Activated gamma-delta T cell treated with Interleukin-2 at 50 U/mL for 16 hours (primary cell): ENCODE measurements around the gene BRPF1.
A peak's percentile ranks its signal among the peaks of the same experiment; 100 is the strongest.
"Not testable (repeated sequence)": the region's sequence is repeated elsewhere in the genome, so short reads cannot be mapped to it uniquely, and the experiment has no call there.

ENCODE experiments used
- DNase-seq: peaks from one replicate; pipeline ENCODE4 v3.0.0-alpha.2; 2020

BRPF1 gene

DNA sequence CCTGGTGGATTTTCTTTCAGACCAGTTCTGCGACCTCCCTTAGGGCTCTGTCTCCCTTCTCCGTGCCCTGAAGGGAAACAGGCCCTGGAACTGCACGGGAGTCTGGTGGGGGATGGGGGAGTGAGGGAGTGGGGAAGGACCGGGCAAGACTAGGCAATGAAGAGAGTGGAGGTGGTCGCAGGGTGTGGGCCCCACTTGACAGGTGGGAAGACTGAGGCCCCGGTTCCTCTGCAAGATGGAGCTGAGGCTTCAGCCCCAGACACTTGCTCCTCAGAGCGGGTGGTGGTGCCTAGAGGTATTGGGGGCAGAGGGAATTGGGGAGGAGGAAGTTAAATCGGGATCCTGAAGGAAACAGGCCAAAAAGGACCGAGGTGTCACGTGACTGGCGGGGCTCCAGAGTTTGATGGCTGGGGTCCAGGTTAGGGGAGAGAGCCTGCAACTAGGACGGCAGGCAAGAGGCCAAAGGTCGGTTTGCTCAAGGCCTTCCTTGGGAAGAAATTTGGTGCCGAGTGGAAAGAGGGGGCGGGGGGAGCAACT is 38.8 kb downstream of the BRPF1 start:
- DNase-seq: no peak

GRCh38 chr3:9771007-9771406 is 39.5 kb downstream of the BRPF1 start:
- DNase-seq: not testable (repeated sequence)

- no peak for DNase-seq
Measured at GRCh38 chr3:9776896-9777693, 45.6 kb downstream of the BRPF1 start.

DNA sequence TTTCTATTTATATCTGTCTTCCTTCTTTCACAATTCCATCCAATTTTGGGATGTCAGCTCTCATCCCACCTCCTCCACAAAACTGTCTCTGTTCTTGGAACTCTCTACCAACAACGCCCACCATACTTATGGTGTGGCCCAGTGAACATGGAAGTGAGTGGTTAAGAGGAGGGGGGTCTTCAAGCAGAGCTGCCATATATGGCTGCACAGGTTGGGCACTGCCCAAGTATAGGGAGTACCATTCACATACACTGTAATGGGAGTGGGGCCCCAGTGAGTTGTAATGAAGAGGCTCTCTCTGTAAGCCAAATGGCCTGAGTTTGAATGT is 46.1 kb downstream of the BRPF1 start:
- DNase-seq: no peak

DNA sequence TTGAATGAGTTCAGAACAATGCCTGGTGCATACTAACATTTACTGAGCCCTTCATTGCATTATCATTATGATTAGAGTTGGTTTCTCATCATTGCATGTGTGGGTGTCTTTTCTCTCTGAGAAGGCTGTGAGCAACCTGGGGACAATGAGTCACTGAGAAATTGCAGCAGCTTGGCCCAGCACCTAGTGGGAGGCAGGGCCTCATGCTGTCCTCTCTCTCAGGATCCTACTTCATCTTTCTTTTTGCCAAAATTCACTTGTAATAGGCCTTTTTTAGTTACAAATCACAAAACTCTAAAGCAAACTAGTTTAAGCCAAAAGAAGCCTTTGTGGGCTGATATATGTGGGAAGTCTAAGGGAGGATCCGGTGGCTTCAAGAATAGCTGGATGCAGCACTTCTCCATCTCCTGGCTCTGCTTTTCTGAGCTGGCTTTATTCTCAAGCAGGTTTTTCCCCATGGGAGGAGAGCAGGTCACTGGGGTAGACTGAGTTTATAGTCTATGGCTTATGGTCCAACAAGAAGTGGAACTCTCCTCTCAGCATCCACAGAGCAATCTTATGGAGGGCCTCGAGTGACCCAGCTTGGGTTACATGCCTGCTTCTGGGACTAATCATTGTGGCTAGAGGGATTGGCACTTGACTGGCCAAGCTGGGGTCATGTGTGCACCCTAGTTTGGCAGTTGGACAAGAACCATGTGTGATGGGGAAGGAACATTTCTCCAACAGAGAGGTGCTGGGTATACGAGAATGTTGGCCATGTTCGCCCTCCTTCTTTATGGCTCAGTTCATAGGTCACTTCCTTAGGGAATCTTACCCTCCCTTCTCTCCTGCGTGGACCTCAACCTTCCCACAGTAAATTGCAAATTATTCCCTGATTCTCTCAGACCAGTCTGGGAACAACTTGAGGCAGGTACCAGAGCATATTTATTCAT is 46.9 kb downstream of the BRPF1 start:
- DNase-seq: no peak

DNA sequence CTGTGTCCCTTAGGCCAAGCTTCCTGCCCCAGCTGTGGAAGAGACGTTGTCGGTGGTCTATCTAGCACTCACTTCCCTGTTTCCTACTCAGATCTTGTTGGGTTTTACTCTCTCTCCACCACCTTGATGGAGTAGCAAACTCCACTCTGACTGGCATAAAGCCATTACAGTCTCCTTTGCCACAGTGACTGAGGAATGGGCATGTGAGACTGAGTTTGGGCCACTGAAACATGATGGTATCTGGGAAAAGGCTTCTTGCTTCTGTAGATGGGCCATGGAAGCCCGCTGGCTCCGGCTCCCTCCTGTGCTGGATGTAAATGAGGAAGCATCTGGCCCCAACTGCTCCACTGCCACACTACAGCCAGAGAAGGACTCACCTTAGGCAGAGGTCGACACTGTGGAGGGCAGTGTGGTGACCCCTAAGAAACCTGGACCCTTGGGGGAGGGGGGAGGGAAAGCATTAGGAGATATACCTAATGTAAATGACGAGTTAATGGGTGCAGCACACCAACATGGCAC is 47.6 kb downstream of the BRPF1 start:
- DNase-seq: no peak

- peak; percentile 19 for DNase-seq
Measured at GRCh38 chr3:9779721-9780457, 48.4 kb downstream of the BRPF1 start.

GRCh38 chr3:9780458-9780812 is 48.9 kb downstream of the BRPF1 start:
- no peak for DNase-seq

GRCh38 chr3:9780910-9781309 is 49.4 kb downstream of the BRPF1 start:
- no peak for DNase-seq

GRCh38 chr3:9781551-9781950 is 50.0 kb downstream of the BRPF1 start:
- no peak for DNase-seq

GRCh38 chr3:9781978-9782603 is 50.6 kb downstream of the BRPF1 start:
- DNase-seq: no peak

DNA sequence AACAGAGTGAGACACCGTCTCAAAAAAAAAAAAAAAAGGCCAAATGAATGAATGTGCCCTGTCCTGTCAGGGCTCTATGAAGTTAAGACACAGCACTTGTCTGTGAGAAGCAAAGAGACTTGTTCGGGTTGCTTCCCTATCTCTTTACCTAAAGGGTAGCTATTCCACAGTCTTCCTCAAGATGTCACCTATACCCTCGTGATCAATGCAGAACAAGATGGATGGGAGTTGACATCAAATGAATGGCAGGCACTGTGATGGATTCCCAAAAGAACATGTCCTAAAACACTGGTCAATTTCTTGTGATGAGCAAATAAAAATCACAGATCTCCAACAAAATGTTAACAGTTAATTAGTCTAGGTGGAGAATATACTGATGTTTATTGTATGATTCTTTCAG is 51.2 kb downstream of the BRPF1 start:
- no peak for DNase-seq

DNA sequence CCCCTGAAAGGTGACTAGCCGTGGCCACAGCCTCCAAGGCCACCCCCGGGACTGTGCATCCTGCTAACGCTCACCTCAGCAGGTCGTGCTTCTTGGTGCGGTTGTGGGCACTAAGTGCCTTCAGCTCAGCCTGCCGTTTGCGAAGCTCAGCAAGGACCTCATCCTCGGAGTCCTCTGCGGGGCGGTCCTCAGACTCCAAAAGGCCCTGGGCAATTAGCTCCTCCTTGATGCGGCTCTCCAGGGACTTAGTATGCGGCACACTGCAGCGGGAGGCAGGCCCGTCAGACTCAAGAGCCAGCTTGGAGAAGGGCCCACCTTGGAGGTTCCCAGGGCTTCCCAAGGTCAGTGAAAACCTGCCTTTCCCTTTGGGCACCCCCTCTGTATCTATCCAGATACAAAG is 52.4 kb downstream of the BRPF1 start:
- DNase-seq: no peak

GRCh38 chr3:9784965-9785364 is 53.4 kb downstream of the BRPF1 start:
- DNase-seq: no peak

DNA sequence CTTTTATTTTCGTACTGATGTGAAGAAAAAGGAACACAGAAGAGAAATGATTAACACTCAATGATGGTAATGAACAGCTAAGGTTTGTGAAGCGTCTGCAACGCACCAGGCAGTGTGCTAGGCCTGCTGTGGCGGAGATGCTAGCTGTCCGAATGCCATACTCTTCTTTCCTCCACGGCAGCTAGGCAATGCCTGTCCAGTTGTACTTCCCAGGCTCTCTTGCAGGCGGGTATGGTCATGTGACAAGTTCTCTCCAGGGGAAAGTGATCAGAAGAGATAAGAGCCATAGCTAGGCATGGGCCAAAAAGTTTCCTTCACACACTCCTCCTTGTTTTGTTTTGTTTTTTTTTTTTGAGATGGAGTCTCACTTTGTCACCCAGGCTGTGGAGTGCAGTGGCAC is 54.1 kb downstream of the BRPF1 start:
- no peak for DNase-seq

DNA sequence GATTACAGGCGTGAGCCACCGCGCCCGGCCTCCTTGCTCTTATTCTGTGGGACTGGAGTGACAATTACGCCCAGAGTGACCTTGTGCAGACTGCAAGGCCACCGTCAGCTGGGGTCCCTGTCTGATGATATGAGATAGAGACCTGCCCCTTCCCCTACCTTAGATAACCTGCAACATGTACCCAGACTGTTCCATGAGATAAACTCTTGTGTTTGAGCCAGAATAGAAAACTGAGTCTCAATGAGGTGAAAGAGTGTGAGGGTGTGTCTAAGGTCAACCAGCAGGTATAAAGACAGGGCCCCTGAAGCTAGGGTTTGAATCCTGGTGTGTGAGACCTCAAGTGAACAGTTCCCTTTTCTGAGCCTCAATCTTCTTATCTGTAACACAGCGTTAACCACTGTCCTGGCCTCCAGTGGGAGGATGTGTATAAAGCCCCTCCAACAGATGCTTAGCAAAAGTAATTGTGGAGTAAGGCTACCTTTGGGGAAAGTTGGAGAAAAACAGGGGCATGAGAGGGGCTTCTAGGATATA is 54.7 kb downstream of the BRPF1 start:
- DNase-seq: no peak

DNA sequence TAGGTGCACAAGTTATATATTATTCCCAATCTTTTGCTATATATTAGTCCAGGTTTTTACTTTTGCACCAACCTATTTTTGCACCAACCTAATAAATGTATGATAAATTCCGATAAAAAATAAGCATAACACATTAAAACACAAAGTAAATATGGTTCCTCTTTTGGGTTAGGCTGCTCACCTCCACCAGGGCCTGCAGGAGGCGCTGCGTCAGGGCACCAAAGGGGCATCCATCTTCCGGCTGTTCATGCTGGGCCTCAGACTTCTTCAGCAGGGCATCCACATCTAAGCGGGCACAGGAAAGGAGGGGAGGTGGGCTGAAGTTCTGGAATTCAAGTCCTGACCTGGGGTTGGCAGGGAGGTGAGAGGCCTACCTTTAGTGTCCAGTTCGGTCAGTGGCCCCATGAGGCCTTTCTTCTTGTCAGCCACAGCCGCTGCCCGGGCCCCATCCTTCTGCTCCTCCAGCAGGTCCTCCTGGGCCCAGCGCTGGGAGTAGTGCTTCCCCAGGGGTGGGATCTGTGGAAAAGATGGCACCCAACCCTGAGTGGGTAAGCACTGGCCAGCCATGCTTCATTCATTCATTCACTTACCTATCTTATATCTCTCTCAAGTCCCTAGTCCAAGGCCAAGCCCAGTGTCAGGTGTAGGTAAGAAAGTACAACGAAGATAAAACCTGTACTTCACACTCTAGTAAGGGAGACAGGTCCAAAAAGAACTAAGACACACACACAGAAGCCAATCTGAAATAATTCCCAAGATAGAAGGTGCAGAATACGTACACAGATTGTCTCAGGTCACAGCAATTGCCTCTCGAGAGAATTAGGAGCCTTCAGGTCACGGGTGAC is 55.5 kb downstream of the BRPF1 start:
- DNase-seq: no peak

- DNase-seq: no peak
Measured at GRCh38 chr3:9787714-9788113, 56.2 kb downstream of the BRPF1 start.

- no peak for DNase-seq
Measured at GRCh38 chr3:9791127-9791526, 59.6 kb downstream of the BRPF1 start.

GRCh38 chr3:9791790-9792404 is 60.4 kb downstream of the BRPF1 start:
- DNase-seq: no peak
